Hematopoietic multipotent progenitor cell treated with erythropoietin and hydrocortisone succinate and interleukin-3 and kit ligand, for 8 days (in vitro differentiated cells): Measurements from ENCODE around the gene CLHC1.
"Not testable (repeated sequence)": the region's sequence is repeated elsewhere in the genome, so short reads cannot be mapped to it uniquely, and the experiment has no call there.

Source experiments
- DNase-seq: peaks from one replicate; pipeline ENCODE4 v3.0.0-alpha.2; 2015

CLHC1 gene

DNA sequence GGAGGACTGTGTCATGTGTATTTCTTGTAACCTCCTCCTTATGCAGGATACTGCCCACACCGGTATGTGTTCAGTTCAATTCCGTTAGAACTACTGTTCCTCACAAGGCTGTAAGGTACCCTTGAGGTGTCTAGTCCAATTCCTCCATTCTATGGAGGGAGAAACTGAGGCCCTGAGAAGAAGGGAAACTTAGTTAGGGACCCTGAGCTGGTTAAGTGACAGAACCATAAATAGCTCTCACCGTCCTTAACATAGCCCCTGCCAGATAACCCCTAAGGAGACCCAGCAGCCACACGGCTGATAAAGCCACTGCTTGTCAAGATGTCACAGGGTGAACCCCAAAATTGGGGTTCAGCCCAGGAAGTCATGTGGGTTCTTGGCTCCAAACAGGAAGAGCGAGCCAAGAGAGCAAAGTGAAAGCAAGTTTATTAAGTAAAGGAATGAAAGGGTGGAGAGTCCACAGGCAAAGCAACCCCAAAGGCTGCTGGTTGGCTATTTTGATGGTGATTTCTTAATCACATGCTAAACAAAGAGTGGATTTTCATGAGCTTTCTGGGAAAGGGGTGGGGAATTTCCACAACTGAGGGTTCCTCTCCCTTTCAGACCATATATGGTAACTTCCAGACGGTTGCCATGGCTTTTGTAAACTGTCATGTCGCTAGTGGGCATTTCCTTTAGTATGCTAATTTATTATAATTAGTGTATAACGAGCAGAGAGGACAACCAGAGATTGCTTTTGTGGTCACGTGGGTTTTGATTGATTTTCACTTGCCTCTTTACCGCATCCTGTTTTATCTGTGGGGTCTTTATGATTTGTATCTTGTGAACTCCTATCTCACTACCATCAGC lies 98.4 kb downstream of the CLHC1 start:
- DNase-seq, result peak; percentile 89

GRCh38 chr2:55130849-55131248 lies 101.2 kb downstream of the CLHC1 start:
- no peak for DNase-seq

DNA sequence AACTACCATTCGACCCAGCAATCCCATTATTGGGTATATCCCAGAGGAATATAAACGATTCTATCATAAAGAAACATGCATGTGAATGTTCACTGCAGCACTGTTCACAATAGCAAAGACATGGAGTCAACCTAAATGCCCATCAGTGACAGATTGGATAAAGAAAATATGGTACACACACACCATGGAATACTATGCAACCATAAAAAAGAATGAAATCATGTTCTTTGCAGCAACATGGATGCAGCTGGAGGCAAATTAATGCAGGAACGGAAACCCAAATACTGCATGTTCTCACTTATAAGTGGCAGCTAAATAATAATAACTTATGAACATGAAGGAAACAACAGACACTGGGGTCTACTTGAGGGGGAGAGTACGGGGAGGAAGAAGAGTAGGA lies 105.5 kb downstream of the CLHC1 start:
- DNase-seq, result not testable (repeated sequence)
